ENCODE data around the gene PEA15.

- TF ChIP-seq SUZ12 (IDR thresholded peaks at IDR 0.05; ENCODE audit: extremely low read depth, insufficient read depth, insufficient read length) = no peak
- no peak for TF ChIP-seq ZNF274 (IDR thresholded peaks at IDR 0.05; ENCODE audit: low read depth, low read length)
These were observed 40.2 kb downstream of the PEA15 start for GRCh38 chr1:160245434-160245833.

Measured in NT2/D1 (cell line).